Measurements from ENCODE around the gene GATA3. TPM values are rescaled to one million over a fixed set of nuclear protein-coding genes. Genes with fewer than 3 reads are reported as not detected.

GATA3 gene
- total RNA-seq: under 0.01 TPM in 1 of 2 replicates, not detected in the other

GRCh38 chr10:8054494-8055407, at the start of gene GATA3:
GATA3 (plus strand) TSS chr10:8054688; CDS start chr10:8055656, 968 bp downstream.

Other genes starting within 250 kb of the GATA3 start
- gene TAF3, start 236.2 kb upstream of the GATA3 start, total RNA-seq: 0.87 and 1.4 TPM in 2 replicates

All from dermis lymphatic vessel endothelial cell (primary cell).